ENCODE measurements around the gene DMWD. TPM values are rescaled to one million over a fixed set of nuclear protein-coding genes. Genes with fewer than 3 reads are reported as not detected.

Gene DMWD
- total RNA-seq, 1 donor from 2014 or later = 95.3 TPM

GRCh38 chr19:45786533-45786894, 6.1 kb downstream of the DMWD start:
- no peak for DNase-seq (ENCODE audit: low spot score)
- no peak for TF ChIP-seq CTCF (IDR thresholded peaks at IDR 0.05; ENCODE audit: unreplicated experiment)
- no peaks in the 10 kb centered on the region for H3K9me3 Mint-ChIP-seq (ENCODE audit: unreplicated experiment)
- H3K4me3 Mint-ChIP-seq (ENCODE audit: unreplicated experiment) = no peak overlapping the region
- peaks cover 37% of the 10 kb centered on the region for H3K36me3 Mint-ChIP-seq (ENCODE audit: low read depth, unreplicated experiment)
- H3K27ac Mint-ChIP-seq (ENCODE audit: unreplicated experiment) = no peak overlapping the region
- peaks cover 9% of the 10 kb centered on the region for H3K27me3 Mint-ChIP-seq (ENCODE audit: unreplicated experiment)
- peaks cover 19% of the 10 kb centered on the region for H3K4me1 Mint-ChIP-seq (ENCODE audit: unreplicated experiment)

- no peak for DNase-seq (ENCODE audit: low spot score)
- Mint-ChIP-seq H3K4me1 (ENCODE audit: unreplicated experiment) (peaks cover 16% of the 10 kb centered on the region), H3K9me3 (ENCODE audit: unreplicated experiment) (no peaks in the 10 kb centered on the region), H3K4me3 (ENCODE audit: unreplicated experiment) (no peak overlapping the region), H3K36me3 (ENCODE audit: low read depth, unreplicated experiment) (peaks cover 32% of the 10 kb centered on the region), H3K27me3 (ENCODE audit: unreplicated experiment) (peaks cover 8% of the 10 kb centered on the region), H3K27ac (ENCODE audit: unreplicated experiment) (no peak overlapping the region)
- no peak for TF ChIP-seq CTCF (IDR thresholded peaks at IDR 0.05; ENCODE audit: unreplicated experiment)
Observed at GRCh38 chr19:45785781-45786532, 6.7 kb downstream of the DMWD start.

- Mint-ChIP-seq H3K27ac (ENCODE audit: unreplicated experiment) (no peak overlapping the region), H3K4me1 (ENCODE audit: unreplicated experiment) (peaks cover 14% of the 10 kb centered on the region), H3K9me3 (ENCODE audit: unreplicated experiment) (no peaks in the 10 kb centered on the region), H3K27me3 (ENCODE audit: unreplicated experiment) (peaks cover 10% of the 10 kb centered on the region), H3K4me3 (ENCODE audit: unreplicated experiment) (no peak overlapping the region), H3K36me3 (ENCODE audit: low read depth, unreplicated experiment) (peaks cover 29% of the 10 kb centered on the region)
- DNase-seq (ENCODE audit: low spot score) = no peak
- no peak for TF ChIP-seq CTCF (IDR thresholded peaks at IDR 0.05; ENCODE audit: unreplicated experiment)
Observed at GRCh38 chr19:45785097-45785496, 7.5 kb downstream of the DMWD start.

GRCh38 chr19:45784096-45784495, 8.5 kb downstream of the DMWD start:
- Mint-ChIP-seq H3K27ac (ENCODE audit: unreplicated experiment) (no peak overlapping the region), H3K9me3 (ENCODE audit: unreplicated experiment) (no peaks in the 10 kb centered on the region), H3K4me1 (ENCODE audit: unreplicated experiment) (peaks cover 18% of the 10 kb centered on the region), H3K36me3 (ENCODE audit: low read depth, unreplicated experiment) (peaks cover 29% of the 10 kb centered on the region), H3K27me3 (ENCODE audit: unreplicated experiment) (peaks cover 13% of the 10 kb centered on the region), H3K4me3 (ENCODE audit: unreplicated experiment) (peak overlapping the region; percentile 62)
- no peak for DNase-seq (ENCODE audit: low spot score)
- no peak for TF ChIP-seq CTCF (IDR thresholded peaks at IDR 0.05; ENCODE audit: unreplicated experiment)

Data from endothelial cell (in vitro differentiated cells).